ENCODE data around the gene TPI1. TPM values are rescaled to one million over a fixed set of nuclear protein-coding genes. Genes with fewer than 3 reads are reported as not detected.

Gene TPI1
- total and polyA plus RNA-seq, 8 donors, result 394 to 521 (median 444) TPM

DNA sequence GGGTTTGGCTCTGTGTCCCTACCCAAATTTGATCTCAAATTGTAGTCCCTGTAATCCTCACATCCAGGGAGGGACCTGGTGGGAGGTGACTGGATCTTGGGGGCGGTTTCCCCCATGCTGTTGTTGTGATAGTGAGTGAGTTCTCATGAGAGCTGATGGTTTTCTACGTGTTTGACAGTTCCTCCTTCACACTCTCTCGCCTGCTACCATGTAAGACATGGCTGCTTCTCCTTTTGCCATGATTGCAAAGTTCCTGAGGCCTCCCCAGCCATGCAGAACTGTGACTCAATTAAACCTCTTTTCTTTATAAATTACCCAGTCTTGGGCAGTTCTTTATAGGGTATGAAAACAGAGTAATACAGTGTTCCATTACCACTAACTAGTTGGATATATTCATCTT is 27.0 kb downstream of the TPI1 start:
- Histone ChIP-seq H3K4me3 (no peak overlapping the region), H3K4me1 (peaks cover 9 to 25% of the 10 kb centered on the region in 2 donors), H3K9me3 (no peaks in the 10 kb centered on the region), H3K27ac (peak overlapping the region in 1 of 2 donors; percentile 30), H3K36me3 (no peaks in the 10 kb centered on the region), H3K27me3 (no peaks in the 10 kb centered on the region)
- intact Hi-C loops (cut with DNase I), result no loop called here
- DNase-seq (peak in 1 of 4 donors; percentile 24), ATAC-seq (no peak)
- TF ChIP-seq, protein P1, sequence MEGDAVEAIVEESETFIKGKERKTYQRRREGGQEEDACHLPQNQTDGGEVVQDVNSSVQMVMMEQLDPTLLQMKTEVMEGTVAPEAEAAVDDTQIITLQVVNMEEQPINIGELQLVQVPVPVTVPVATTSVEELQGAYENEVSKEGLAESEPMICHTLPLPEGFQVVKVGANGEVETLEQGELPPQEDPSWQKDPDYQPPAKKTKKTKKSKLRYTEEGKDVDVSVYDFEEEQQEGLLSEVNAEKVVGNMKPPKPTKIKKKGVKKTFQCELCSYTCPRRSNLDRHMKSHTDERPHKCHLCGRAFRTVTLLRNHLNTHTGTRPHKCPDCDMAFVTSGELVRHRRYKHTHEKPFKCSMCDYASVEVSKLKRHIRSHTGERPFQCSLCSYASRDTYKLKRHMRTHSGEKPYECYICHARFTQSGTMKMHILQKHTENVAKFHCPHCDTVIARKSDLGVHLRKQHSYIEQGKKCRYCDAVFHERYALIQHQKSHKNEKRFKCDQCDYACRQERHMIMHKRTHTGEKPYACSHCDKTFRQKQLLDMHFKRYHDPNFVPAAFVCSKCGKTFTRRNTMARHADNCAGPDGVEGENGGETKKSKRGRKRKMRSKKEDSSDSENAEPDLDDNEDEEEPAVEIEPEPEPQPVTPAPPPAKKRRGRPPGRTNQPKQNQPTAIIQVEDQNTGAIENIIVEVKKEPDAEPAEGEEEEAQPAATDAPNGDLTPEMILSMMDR (IDR thresholded peaks at IDR 0.05), result no peak

DNA sequence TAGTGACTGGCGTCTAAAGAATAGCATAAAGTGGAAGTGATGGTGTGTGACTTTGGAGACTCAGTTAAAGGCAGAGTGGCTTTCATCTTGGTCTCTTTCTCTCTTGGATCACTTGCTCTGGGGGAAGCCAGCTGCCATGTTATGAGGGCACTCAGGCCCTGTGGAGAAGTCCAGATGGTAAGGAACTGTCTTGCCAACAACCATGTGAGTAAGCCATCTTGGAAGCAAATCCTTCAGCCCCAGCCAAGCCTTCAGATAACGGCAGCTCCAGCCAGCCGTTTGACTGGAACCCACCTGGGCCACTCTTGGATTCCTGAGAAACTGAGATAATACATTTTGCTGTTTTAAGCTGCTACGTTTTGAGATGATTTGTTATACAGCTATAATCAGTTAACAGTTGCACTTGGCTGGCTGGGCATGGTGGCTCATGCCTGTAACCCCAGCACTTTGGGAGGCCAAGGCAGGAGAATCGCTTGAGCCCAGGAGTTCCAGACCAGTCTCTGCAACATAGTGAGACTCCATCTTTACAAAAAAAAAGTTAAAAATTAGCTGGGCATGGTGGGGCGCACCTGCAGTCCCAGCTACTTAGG is 29.6 kb downstream of the TPI1 start:
- Histone ChIP-seq H3K4me3 (no peak overlapping the region), H3K27me3 (no peaks in the 10 kb centered on the region), H3K27ac (no peak overlapping the region), H3K36me3 (no peaks in the 10 kb centered on the region), H3K9me3 (no peaks in the 10 kb centered on the region), H3K4me1 (peaks cover 0 to 20% of the 10 kb centered on the region in 2 donors)
- intact Hi-C loops (cut with DNase I), result no loop called here
- TF ChIP-seq, protein P1 (IDR thresholded peaks at IDR 0.05), result no peak
- no peak for ATAC-seq
- DNase-seq, result no peak

DNA sequence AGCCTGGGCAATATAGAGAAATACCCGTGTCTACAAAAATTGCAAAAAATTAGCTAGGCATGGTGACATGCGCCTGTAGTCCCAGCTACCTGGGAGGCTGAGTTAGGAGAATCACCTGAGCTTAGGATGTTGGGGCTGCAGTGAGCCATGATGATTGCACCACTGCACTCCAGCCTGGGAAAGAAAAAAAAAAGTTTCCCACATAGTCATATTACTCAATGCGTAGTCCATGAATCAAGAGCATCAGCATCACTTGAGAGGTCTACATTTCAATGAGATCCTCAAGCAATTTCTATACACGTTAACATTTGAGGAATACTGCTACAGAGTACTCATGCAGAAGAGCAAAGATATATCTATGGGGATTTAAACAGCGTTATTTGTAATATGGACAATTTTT is 32.1 kb downstream of the TPI1 start:
- H3K27ac ChIP-seq, result peak overlapping the region in 1 of 2 donors; percentile 50
- no peaks in the 10 kb centered on the region for H3K27me3 ChIP-seq
- no peak overlapping the region for H3K4me3 ChIP-seq
- TF ChIP-seq, protein P1 (IDR thresholded peaks at IDR 0.05), result no peak
- H3K4me1 ChIP-seq, result peaks cover 0 to 23% of the 10 kb centered on the region in 2 donors
- no peaks in the 10 kb centered on the region for H3K36me3 ChIP-seq
- ATAC-seq (no peak), DNase-seq (no peak)
- no peaks in the 10 kb centered on the region for H3K9me3 ChIP-seq
- intact Hi-C loops (cut with DNase I), result no loop called here

DNA sequence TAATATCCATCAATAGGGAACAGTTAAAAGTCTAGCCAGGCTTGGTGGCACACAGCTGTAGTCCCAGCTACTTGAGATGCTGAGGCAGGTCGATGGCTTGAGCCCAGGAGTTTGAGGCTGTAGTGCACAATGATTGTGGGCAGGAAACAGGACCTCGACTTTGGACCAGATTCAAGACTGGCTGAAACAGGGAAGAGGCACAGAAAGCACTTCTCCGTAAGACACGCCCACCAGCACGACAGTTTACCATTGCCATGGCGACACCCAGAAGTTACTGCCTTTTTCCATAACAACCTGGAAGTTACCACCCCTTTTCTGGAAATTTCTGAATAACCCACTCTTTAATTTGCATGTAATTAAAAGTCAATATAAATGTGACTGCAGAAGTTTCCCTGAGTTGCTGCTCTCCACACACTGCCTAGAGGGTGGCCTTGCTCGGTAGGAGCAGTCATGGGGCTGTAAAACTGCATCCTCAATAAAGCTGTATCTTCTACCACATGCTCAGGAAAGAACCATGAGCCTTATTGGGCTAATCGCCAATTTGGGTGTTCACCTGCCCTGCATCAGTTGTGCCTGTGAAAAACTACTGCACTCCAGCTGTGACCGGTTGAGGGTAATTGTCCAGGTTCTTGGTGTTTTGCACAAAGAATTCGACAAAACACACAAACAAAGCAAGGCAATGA is 32.6 kb downstream of the TPI1 start:
- peak overlapping the region in 1 of 2 donors; percentile 50 for H3K27ac ChIP-seq

DNA sequence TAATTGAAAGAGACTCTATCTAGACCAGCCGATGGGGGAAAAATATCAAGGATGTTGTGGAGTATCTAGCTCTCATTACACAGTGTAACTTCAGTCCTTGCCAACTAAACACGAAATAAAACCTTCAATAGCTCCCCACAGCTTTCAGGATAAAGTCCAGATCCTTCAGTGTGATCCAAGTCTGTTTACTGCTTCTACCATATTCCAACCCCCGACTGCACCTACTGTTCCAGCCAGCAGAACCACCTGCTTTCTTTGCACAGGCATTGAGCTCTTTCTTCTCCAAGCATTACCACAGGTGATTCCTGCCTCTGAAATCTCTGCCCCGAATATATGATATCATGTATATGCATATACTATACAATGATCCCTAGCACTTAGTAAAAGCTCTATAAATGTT is 35.1 kb downstream of the TPI1 start:
- Histone ChIP-seq H3K27me3 (no peaks in the 10 kb centered on the region), H3K4me1 (peaks cover 4 to 28% of the 10 kb centered on the region in 2 donors), H3K36me3 (no peaks in the 10 kb centered on the region), H3K4me3 (no peak overlapping the region), H3K9me3 (no peaks in the 10 kb centered on the region), H3K27ac (no peak overlapping the region)
- intact Hi-C loops (cut with DNase I), result no loop called here
- no peak for ATAC-seq
- no peak for DNase-seq
- TF ChIP-seq, protein P1 (IDR thresholded peaks at IDR 0.05), result no peak

More for the DNA sequence above, 32.6 kb downstream of the TPI1 start:
- Histone ChIP-seq H3K36me3 (no peaks in the 10 kb centered on the region), H3K4me1 (peaks cover under 1 to 23% of the 10 kb centered on the region in 2 donors), H3K27me3 (no peaks in the 10 kb centered on the region), H3K4me3 (no peak overlapping the region), H3K9me3 (no peaks in the 10 kb centered on the region)
- intact Hi-C loops (cut with DNase I), result no loop called here
- peak in 2 of 4 donors; percentile 72 to 81 for DNase-seq
- peak; percentile 57 for ATAC-seq
- TF ChIP-seq, protein P1 (IDR thresholded peaks at IDR 0.05), result no peak

Data from left lung (tissue), 10 donors.